Bronchial epithelial cell (primary cell): ENCODE results near the gene XBP1. TPM values are rescaled to one million over a fixed set of nuclear protein-coding genes. Genes with fewer than 3 reads are reported as not detected.

ENCODE experiments used
- DNase-seq: peaks from one replicate; pipeline ENCODE4 v3.0.0-alpha.2; 2010; ENCODE audit warnings: low read depth
- FAIRE-seq: peaks from 2 replicates; lab custom pipeline; 2011; peaks lifted over from hg19 to GRCh38; lab: Jason Lieb, UNC
- H3K27me3 ChIP-seq: 2 replicates; pipeline ENCODE4 v1.5.1; 2011; ENCODE audit warnings: low read length; ENCODE audit not compliant: control insufficient read depth, insufficient read depth
- H3K36me3 ChIP-seq: 2 replicates; pipeline ENCODE4 v1.5.1; 2011; ENCODE audit warnings: low read length; ENCODE audit not compliant: control insufficient read depth, insufficient read depth
- H3K4me3 ChIP-seq: 2 replicates; pipeline ENCODE4 v1.5.1; 2011; ENCODE audit warnings: mild to moderate bottlenecking, low read depth, low read length, control low read depth
- CTCF ChIP-seq: IDR thresholded peaks from 2 replicates; pipeline ENCODE4 v1.5.1; 2011; ENCODE audit warnings: mild to moderate bottlenecking, moderate library complexity, low read length, control low read depth, inconsistent platforms; ENCODE audit not compliant: insufficient read depth, severe bottlenecking
- total RNA-seq: library from RNA; depleted of rRNA; stranded (reverse); fragments of >200 nt; gene quantifications from 2 replicates; pipeline ENCODE4 v1.2.1, GENCODE V29; 2014

The XBP1 gene
- total RNA-seq, 1 donor from 2014 or later, result 225 TPM

GRCh38 chr22:28815729-28816128, 15.4 kb upstream of the XBP1 start:
- Histone ChIP-seq H3K27me3 (no peaks in the 10 kb centered on the region), H3K4me3 (no peak overlapping the region), H3K36me3 (peaks cover 3% of the 10 kb centered on the region)
- no peak for DNase-seq
- no peak for FAIRE-seq
- no peak for TF ChIP-seq CTCF

- Histone ChIP-seq H3K36me3 (peaks cover 3% of the 10 kb centered on the region), H3K27me3 (no peaks in the 10 kb centered on the region), H3K4me3 (no peak overlapping the region)
- DNase-seq (no peak), FAIRE-seq (no peak)
- TF ChIP-seq CTCF, result no peak
Measured at GRCh38 chr22:28815111-28815510, 14.7 kb upstream of the XBP1 start.

GRCh38 chr22:28813772-28814518, 13.6 kb upstream of the XBP1 start:
- H3K36me3 ChIP-seq, result peaks cover 3% of the 10 kb centered on the region
- no peak for DNase-seq
- H3K4me3 ChIP-seq, result no peak overlapping the region
- no peak for FAIRE-seq
- no peaks in the 10 kb centered on the region for H3K27me3 ChIP-seq
- TF ChIP-seq CTCF, result no peak

- DNase-seq (no peak), FAIRE-seq (no peak)
- no peak for TF ChIP-seq CTCF
- Histone ChIP-seq H3K36me3 (peaks cover 3% of the 10 kb centered on the region), H3K4me3 (no peak overlapping the region), H3K27me3 (no peaks in the 10 kb centered on the region)
Measured at GRCh38 chr22:28812516-28812915, 12.1 kb upstream of the XBP1 start.

- Histone ChIP-seq H3K36me3 (peaks cover 3% of the 10 kb centered on the region), H3K27me3 (no peaks in the 10 kb centered on the region), H3K4me3 (no peak overlapping the region)
- DNase-seq (no peak), FAIRE-seq (no peak)
- TF ChIP-seq CTCF, result no peak
Measured at GRCh38 chr22:28810821-28811491, 10.6 kb upstream of the XBP1 start.
